Measurements from ENCODE around the gene LBX1.

The LBX1 gene, protein sequence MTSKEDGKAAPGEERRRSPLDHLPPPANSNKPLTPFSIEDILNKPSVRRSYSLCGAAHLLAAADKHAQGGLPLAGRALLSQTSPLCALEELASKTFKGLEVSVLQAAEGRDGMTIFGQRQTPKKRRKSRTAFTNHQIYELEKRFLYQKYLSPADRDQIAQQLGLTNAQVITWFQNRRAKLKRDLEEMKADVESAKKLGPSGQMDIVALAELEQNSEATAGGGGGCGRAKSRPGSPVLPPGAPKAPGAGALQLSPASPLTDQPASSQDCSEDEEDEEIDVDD

DNA sequence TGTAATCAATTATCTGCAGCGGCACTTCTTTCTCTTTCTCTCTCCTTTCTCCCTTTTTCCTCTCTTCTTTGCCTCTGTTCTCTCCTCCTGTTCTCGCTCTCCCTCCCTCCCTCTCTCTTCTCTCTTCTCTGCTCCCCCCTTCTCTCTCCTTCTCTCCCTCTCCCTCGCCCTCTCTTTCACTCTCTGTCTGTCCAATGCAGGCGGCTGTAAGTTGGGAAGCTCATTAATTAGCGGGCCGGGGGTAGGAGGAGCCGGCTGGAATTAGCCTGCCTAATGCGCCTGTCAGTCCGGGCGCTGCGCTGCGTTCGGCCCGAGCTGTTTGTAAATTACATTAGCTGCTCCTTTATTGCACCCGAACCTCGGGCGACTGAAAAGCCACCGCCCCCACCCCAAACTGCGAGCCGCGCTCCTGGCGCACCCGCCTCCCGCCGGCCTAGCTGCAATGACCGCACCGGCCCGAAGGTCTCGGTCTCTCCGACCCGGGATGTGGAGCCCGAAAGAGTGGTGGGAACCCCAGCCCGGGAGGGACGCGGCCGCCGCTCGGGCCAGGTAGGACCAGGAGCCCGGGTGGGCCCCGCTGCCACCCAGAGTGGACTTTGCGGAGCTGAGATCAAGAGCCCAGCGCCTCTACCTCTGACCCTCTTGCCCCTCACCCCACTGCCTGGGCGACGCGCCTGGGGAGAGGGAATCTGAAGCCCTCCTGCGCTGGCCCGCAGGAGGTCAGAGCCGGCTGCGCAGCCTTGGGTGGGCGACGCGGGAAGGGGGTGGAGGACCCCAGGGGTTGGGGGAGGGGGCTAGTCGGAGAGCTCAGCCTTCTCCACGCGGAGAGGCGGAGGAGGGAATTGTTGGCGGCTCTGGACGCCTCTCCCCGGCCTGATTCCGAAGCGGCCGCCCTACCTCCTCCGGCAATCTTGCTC lies at the start of gene LBX1:
Gene LBX1 (minus strand): TSS at position 198 of the 917 bp plus-strand sequence. CDS start 648 bp downstream, outside the sequence.
- DNase-seq, result no peak

DNA sequence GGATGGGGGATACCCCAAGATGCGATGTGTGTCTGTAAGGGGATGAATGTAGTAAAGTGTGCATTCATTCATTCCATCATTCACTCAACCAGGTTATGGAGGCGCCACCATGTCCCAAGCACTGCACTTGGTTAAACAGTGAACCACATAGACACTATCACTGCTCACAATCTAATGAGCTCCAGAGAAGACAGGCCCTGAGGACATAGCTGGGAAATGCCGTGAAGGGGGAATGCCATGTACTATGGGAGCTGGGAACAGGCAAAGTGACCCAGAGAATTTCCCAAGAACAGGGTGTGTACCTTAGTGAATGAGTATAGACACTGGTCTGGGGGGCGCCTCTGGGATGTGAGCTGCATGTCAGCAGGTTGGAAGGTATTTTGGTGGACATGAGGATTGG lies 44.5 kb upstream of the LBX1 start:
- no peak for DNase-seq

DNA sequence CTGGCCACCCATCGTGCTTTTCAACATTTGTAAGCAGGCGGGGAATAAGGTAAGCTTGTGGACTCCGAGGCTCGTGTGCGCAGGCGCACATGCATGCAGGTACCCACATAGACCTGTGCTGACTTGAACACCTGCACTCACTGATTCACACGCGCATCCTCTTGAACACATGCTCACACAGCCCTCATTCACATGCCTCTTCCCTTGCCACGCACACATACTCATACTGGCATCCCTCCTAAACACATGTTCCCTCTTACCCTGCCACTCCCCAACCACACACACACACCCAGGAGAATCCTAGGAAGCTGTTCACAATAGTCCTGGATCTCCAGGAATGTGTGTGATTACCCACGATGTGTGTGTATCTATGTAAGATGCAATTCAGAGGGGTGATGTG lies 44.1 kb upstream of the LBX1 start:
- DNase-seq, result no peak

DNA sequence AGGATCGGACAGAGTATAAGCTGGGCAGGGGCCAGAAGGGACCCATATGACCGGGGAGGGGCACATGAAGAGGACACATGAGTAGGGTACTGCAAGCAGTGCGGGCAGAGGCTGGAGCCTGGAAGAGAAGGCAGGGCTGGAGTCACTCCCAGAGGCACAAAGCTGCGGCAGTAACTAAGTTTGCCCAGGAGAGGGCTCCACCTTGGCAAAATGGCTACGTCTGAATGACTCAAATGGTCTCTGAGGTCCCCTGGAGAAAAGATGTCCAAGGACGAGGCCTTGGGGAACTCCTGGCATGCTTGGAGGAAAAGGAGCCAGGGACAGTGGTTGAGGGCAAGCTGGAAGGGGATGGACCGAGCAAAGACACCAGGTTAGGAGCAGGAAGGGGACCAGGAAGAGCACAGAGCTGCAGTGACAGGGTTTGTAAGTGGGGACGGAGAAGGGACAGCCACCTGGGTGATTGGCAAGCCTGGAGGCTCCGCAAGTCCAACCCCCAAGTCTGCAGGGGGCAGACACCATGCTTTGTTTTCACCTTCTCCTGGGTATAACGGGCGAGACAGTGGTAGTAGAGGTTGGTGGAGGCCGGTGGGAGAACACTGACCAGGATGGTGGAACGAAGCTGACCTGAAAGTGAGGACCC lies 43.1 kb upstream of the LBX1 start:
- DNase-seq, result peak; percentile 40

DNA sequence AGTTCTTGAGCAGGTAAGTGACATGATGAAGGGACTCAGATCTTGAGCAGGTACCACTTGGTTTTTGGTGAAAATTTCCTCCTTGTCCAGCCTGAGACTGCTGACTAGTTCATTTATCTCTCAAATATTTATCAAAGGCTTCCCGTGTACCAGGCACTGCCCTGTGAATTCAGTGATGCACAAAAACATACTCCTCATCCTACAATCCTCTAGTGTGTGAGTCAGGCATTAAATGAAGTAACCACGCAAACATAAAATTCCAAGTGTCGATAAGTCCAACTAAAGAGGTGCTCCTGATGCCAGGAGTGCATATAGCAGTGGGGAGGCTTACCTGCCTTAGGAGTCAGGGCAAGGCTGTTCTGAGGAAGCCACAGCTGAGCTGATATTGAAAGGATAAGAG lies 41.5 kb upstream of the LBX1 start:
- DNase-seq, result no peak

DNA sequence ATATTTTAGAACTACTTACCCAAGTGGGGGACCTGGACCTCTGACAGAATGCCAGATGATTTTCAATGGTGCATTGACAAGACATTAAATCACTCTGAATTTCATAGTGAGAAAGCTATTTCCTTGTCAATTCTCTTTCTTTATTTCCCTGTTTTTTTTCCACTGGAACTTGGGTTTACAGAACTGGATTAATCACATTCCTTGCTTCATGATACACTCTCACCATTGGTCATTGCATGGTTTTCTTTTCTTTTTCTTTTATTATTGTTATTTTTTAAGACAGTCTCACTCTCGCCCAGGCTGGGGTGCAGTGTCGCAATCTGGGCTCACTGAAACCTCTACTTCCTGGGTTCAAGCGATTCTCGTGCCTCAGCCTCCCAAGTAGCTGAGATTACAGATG lies 38.5 kb upstream of the LBX1 start:
- no peak for DNase-seq

DNA sequence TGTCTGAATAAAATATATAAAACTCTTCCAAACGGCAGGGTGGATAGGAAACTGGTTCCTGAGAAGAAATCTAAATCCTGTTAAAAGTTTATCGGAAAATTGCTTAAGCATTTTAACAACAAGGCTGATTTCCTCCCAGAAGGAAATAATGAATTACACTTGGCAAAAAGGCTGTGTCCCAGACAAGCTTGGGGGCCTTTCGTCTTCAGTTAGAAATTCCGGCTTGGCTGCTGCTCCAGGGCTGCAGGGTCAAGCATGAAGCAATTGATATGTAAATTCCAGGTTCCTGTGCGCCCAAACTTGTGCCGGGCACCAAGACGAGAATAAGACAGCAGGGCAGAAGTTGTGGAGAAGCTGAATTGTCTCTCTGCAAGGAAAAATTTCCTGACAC lies 38.0 kb upstream of the LBX1 start:
- DNase-seq, result no peak

DNA sequence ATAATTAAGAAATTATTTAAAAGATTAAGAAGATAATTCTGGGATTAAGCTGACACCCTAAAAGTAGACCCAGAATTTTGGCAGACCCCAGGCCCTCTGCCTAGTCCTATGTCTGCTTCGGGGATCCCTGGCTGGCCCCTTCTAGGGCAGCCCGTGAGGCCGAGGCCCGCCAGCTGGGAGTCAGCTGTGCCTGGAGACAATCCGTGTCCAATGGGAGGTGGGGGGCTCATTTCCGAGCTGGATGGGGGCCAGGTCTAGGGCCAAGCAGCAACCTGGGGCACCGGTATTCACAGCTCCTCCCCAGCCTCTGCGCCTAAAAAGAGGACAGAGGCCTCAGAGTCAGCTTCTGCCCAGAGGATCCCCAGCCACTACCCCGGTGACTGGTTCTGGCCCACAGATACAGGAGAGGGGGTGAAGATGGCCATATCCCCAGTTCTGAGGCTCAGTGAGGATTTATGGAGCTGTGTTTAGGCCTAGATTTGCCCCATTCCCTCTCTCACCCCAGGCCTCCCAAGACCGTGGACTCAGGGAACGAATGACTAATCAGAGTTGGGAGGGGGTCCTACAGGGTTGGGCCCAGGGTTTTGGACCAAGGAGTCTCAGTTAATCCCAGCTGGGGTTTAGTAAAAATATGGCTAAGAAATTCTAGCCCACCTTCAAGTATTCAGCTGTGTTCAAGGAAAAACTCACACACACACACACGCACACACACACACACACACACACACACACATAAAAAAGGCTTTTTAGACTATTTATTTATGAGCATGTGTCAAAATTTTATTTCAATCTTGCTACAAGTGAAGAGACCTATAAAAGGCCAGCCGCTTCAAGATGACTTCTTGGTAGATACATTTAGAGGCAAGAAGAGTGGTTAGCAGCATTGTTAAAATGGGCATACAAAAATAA lies 37.4 kb upstream of the LBX1 start:
- no peak for DNase-seq

DNA sequence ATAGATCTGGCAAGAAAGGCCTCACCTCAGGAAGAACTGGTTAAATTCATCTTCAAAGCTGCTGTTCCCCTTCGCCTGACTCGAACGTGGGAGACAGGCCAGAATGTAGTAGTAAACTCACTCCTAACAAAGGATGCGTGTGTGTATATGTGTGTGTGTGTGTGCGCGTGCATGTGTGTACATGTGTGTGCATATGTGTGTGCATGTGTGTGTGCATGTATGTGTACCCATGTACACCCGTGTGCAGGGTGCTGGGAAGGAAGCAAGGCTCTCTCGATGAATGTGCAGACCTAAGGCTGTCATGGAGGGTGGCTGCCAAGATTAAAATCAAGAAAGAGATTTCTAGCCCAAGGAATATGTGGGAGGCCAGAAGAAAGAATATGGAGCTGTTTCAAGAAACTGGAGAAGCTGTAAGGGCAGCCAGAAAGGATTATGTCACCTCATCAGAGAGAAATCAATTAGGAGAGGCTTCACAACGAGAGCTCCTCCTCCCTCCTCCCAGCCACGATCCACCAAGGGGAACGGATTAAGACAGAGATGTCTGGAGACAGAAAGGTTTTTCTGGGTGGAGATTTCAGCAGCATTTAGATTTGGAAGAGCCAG lies 34.0 kb upstream of the LBX1 start:
- no peak for DNase-seq

DNA sequence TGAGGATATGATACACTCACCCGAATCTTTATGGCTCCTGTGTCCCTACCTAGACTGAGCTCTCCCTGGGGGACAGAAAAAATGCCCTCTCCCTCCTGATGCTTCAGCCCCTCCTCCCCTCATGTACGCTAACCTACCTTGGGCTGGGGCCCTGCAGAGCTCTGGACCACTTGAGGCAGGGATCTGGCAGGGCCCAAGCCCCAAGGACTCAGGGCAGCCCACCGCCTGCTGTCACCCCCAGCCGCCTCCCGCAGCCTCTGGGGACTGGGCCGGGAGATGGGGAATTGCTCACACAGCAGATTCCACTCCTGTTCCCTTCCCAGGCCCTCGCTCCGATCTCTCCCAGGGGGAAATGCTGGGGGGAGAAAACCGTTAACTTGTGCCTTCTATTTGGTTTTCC lies 32.9 kb upstream of the LBX1 start:
- no peak for DNase-seq

DNA sequence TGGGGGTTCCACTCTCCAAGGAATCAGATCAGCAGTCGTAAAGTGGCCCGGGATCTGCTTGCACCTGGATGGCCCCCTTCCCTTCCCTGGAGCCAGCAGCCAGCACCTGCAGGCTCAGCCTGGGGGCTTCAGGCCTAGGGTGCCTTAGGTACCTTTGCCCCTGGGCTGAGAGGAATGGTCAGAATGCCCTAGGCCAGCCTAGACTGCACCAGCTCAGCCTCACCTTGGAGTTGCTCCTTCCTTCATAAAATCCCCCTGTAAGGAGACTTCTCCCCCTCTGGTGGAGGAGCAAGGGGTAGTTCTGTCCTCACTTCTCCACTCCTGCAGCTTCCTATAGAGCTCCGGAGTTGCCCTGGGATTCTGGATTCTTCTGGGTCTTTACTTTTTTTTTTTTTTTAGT lies 32.4 kb upstream of the LBX1 start:
- DNase-seq, result no peak

DNA sequence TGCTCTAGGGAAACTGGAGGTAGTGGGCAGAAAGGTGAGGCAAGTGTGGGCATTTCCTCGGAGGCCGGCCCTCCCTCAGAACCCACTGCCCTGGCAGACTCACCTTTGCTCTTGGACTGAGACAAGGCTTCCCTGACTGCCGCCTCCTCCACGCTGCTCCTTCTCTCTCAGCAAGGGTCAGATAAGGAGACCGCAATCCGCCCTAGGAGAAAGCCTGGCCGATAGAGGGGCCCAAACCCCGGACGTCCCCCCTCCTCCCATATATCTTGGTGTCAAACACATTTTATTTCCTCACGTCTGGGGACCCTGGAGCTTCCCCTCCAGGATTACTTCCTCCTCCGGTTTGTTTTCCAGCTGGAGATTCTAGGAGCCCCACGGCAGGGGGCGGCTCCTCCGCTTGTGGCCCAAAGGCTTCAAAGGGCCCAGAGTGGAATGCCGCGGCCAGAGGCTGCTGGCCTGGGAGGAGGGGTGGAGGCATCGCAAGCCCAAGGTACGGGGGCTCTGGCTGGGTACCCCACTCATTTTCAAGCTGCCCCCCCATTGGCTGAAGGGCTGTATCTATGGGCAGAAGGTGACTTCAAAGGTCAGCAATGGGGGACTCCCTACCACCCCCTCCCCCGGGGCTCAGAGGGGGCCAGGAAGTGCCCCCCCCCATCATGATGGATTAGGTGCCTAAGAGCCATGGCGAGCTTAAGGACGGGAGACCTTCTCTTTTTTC lies 31.7 kb upstream of the LBX1 start:
- no peak for DNase-seq

DNA sequence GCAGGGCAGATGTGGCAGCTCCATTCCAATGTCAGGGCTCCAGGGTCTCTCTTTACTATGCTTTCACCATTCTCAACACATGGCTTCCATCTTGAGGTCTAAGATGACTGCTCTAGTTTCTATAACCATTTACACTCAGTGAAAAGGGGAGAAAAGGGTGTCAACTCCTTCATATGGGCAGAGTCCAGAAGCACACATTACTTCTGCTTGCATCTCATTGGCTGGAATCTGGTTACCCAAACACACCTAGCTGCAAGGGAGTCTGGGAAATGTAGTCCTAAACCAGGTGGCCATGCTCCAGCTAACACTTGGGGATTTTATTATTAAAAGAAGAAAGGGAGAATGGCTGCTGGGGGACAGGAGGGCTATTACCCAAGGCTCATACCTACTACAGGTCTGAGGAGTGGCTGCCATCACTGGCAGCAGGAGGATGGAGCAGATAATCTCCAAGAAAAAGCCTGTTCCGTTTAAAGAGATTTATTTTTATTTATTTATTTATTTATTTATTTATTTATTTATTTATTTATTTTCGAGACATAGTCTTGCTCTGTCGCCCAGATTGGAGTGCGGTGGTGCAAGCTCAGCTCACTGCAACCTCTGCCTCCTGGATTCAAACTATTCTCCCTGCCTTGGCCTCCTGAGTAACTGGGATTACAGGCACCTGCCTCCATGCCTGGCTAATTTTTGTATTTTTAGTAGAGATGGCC lies 29.1 kb upstream of the LBX1 start:
- no peak for DNase-seq

DNA sequence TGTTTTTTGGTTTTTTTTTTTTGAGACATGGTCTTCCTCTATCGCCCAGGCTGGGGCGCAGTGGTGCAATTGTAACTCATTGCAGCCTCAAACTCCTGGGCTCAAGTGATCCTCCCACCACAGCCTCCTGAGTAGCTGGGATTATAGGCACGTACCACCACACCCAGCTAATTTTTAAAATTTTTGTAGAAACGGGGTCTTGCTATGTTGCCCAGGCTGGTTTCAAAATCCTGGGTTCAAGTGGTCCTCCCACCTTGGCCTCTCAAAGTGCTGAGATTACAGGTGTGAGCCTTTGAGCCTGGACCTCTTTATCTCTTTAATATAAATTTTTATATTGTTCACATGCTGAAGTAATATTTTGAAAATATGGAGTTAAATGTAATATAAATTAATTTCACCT lies 28.2 kb upstream of the LBX1 start:
- DNase-seq, result no peak

DNA sequence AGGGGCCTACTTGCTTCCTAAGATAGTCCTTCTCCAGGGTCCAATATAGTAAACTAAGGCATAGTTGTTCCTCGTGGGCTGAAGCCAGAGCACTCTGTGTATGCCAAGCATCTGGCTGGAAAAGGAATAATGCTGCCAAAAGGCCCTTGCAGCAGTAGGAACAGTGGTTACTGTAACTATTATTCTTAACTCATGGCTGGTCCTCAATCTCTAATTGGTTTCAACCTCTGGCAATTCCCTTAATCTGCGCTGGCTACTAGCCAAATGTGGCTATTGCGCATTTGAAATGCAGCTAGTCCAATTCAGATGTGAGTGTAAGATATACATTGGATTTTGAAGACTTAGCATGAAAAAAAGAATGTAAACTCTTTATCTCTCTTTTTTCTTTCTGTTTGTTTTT lies 27.8 kb upstream of the LBX1 start:
- no peak for DNase-seq

DNA sequence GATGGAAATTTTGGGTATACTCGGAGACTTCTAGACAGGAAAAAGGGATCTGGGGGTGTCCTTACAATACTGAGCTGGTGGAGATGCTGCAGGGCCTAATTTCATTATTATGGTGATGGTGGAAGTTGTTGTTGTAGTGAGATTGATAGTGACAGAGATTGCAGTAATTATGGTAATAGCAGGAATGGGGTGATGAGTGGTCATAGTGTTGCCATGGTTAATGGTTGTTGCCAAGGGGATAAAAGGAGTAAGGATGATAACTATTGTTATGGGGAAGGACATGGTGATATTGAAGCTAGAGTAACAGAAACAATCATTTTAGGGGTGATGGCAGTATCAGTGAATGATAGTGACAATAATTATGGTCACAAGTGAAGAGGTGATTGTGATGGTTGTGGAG lies 27.1 kb upstream of the LBX1 start:
- no peak for DNase-seq

DNA sequence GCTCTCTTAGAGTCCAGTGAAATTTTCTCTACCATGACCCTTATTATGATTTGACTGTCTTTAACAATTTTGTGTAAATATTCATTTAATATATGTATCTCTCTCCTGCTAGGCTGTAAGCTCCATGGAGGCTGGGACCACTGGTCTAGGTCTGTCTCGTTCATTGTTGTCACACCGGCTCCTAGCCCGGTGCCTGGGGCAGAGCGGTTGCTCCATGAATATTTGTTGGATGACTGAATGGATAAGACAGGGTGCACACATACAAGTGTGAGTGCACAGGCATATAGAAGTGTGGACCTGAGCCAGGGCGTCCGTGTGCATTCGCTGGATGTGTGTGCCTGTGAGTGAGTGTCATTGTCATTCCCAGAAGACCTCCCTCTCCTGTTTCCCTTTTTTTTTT lies 20.9 kb upstream of the LBX1 start:
- no peak for DNase-seq

DNA sequence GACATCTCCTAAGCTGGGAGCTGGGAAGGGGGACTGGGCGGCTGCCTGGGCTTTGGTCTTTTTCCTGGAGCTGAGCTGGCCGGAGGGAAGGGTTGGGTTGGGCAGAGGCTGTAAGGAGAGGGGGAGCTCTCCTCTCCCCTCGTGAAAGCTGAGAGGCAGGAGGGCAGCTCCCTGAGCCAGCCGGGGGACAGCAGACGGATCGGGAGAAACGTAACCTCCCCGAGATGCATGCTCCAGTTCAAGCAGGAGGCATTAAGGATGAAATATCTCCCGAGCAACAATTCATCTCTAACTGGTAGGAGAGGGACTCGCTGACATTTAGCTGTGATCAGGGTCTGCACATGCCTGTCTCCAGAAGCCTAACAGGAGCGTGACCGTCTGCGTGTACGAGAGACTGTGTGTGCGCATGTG lies 19.9 kb upstream of the LBX1 start:
- DNase-seq, result no peak

DNA sequence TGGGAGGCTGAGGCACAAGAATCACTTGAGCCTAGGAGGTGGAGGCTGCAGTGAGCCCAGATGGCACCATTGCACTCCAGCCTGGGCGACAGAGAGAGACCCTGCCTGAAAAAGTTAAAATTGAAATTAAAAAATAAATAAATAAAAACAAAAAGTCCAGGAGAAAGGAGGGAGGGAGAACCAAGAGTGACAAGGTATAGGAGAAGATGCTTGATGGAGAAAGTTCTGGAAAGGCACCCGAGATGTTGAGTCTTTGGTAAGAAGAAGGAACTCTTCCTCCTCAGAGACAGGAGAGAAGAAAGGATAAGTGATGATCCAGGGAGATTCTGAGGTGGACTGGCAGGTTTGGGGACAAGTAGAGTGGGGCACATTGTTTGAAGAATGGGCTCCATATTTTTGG lies 17.4 kb upstream of the LBX1 start:
- DNase-seq, result no peak

DNA sequence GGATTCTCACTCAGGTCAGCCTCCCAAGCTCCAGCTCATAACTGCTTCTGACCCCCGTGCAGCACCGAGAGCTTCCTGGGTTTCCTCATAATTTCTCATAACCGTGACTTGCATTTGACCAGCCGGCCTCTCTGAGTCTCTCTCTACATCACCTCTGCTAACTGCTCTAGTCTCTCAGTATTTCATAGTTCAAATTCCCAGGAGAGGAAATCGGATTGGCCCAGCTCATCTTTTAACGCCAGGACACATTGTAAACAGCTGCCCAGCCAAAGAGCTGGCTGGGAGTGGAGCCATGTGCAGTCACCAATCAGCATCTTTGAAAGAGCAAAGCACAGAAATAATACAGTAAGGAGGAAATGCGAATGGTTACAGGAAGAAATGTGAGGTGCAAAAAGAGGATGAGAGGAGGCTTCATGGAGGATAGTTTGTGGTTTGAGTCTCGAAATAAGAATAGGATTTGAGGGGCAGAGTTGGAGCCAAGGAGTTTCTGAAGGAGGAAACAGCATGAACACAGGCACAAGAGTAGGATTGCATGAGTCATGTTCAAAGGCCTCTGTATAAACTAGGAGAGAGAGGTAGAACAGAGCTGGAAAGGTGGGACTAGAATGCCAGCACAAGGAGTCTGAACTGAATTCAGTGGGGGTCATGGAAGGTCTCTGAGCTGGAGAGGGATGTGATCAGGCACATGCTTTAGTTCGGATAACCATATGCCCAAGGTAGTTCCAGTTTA lies 15.2 kb upstream of the LBX1 start:
- no peak for DNase-seq
